GM21825 (cell line): ENCODE results near the gene RRBP1.

ENCODE experiments used
- ATAC-seq: cut with Tn5 transposase; IDR thresholded peaks from one replicate; pipeline ENCODE4 v1.9.1; 2021; ENCODE audit warnings: mild to moderate bottlenecking, moderate library complexity; ENCODE audit not compliant: unreplicated experiment

RRBP1 gene

DNA sequence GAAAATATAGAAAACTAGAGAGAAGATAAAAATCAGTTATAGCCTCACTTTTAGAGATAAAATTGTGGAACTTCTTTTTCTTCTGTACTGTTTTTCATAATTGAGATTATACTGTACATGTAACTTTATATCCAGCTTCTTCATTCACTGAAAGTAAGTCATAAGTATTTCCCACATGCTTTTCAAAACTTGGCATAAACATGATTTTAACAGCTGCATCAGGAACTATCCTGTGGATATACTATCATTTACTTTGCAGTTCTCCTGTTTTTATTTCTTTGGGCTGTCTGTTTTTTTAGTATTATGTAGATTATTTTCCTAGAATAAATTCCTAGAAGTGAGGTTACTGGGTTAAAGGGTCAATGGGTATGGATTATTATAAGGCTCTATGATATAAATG, 97.4 kb downstream of the RRBP1 start:
- ATAC-seq, result no peak

DNA sequence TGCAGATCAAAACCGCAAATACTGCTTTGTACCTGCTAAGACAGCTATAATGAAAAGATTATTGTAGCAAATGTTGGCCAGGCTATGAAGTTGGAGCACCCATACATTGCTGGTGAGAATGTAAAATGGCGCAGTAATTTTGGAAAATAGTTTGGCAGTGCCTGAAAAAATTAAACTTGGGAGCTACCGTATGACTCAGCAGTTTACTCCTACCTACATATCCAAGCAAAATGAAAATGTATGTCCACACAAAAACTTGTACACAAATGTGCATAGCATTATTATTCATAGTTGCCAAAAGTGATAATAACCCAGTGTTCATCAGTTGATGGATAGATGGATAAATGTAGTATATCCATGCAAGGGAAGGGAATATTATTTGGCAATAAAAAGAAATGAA, 98.9 kb downstream of the RRBP1 start:
- ATAC-seq, result no peak

DNA sequence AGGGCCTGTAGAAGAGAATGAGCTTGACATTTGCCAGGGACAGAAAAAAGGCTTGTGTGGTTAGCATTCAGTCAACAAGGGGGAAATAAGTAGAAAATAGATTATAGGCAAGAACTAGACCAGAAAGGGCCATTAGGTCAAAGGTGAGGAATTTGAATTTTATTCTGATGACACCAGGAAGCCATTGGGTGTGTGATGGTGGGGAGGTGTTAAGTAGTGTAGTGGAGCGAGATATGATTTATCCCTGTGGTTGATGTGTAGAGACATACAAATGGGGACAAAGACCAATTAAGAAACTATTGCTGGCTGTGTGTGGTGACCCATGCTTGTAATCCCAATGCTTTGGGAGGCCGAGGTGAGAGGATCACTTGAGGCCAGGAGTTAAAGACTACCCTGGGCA, 101.1 kb downstream of the RRBP1 start:
- no peak for ATAC-seq

- no peak for ATAC-seq
Observed at GRCh38 chr20:17579369-17580039, 102.5 kb downstream of the RRBP1 start.

- ATAC-seq, result no peak
Observed at GRCh38 chr20:17576215-17576614, 105.8 kb downstream of the RRBP1 start.

DNA sequence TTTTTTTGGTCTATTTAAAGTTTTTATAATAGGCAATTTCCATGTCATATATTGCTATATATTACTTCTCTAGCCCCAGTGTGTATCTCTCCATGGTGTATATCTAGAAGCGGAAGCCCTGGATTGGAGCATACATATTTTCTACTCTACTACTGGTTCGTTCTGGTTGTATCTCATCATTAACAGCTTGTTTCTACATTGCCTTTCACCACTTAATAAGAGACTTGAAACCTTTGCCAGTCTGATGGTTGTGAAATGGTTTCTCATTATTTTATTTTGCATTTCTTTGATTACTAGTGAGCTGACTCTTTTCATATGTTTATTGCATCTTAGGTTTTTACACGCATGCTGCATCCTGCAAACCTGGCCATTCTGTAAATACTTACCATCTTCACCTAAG, 108.6 kb downstream of the RRBP1 start:
- ATAC-seq, result no peak

GRCh38 chr20:17572034-17572638, 109.9 kb downstream of the RRBP1 start:
- no peak for ATAC-seq

GRCh38 chr20:17571153-17571527, 110.9 kb downstream of the RRBP1 start:
- no peak for ATAC-seq

GRCh38 chr20:17570347-17571152, 111.5 kb downstream of the RRBP1 start:
- peak; percentile 37 for ATAC-seq

- ATAC-seq, result peak; percentile 93
Observed at GRCh38 chr20:17569616-17570346, 112.3 kb downstream of the RRBP1 start, which contains the start of gene DSTN. DSTN (plus strand) TSS chr20:17570075; CDS start chr20:17570209, 134 bp downstream.

GRCh38 chr20:17568972-17569521, 113.0 kb downstream of the RRBP1 start:
- ATAC-seq, result no peak

DNA sequence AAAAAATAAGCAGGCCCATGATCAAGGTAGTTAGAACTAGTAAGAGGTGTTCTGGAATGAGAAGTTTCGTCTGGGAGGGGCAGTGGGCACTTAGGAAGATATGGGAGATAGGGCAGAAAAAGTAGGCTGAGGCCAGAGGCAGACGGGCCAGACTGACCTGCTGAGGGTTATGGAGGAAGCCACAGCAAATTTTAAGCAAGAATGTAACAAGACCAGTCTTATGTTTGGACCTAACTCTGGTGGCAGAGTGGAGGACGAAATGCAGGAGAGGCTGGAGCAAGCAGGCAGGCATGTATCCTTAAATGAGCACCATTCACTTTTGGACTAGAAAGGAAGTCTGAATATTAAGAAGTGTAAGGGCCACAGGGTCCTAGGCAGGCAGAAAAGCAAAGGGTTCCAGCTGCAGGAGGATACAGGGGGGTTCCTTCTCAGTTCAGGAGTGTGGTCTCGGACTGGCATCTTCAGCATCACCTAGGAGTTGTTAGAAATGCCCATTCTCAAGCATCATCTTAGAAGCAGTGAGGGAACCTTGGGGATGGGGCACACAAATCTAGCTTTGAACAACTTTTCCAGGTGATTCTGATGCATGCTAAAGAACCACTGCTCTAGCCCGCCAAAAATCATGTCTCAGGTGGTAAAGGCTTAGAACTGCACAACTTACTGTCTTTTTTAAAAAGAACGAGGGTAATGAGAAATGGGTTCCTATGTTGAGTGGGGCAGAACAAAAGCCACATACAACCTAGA, 113.8 kb downstream of the RRBP1 start:
- no peak for ATAC-seq

- ATAC-seq, result no peak
Observed at GRCh38 chr20:17566345-17566744, 115.7 kb downstream of the RRBP1 start.

DNA sequence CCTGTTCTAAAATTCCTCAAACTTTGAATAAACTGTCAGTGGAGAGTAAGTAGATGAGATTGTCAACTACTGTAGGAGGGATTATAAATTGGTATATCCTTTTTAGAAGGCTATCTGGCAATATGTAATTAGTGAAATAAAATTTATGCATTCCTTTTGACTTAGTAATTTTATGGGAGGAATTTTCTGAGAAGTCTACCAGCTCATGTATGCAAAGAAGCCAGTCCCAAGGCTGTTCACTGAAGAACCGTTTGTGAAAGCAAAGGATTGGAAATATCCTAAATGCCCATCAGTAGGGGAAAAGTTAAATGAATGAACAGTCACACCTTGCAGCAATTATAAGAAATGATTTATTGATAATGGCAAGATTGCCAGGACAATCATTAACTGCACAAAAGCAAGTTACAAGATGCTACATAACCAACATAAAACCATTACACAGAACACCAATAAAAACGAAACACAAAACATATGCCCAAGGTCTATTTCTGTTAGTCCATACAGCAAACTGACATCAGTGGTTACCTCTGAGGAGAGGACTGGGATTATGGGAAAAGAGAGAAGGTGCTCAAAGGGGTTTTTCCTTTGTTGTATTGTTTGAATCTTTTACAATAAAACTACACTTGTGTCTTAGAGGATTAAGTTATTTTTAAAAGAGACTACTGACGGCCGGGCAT, 116.7 kb downstream of the RRBP1 start:
- ATAC-seq, result no peak
